A673 (cell line): ENCODE data around the gene HAUS7. TPM values are rescaled to one million over a fixed set of nuclear protein-coding genes. Genes with fewer than 3 reads are reported as not detected.

ENCODE experiments used
- BruUV-seq: library from RNA; stranded (reverse); fragments of 400-500 nt; replicated peaks from 2 replicates; lab custom pipeline; 2021; lab: Mats Ljungman, UMichigan
- CTCF ChIA-PET: fragments of 300-600 bp; sonication (Branson Sonifier 250); formaldehyde crosslinking; loops from one replicate; lab custom pipeline; 2022; ENCODE audit warnings: antibody characterized with exemption; lab: Charles Lee
- POLR2A ChIA-PET: fragments of 300-600 bp; sonication (Branson Sonifier 250); formaldehyde crosslinking; loops from one replicate; lab custom pipeline; 2022; ENCODE audit warnings: antibody characterized with exemption; ENCODE audit not compliant: low non-redundant PET; lab: Charles Lee
- DNase-seq: peaks from one replicate; pipeline ENCODE4 v3.0.0-alpha.2; 2015; ENCODE audit warnings: low spot score
- H3K27ac ChIP-seq: fragments of 200-600 bp; sonication (generic); 2 replicates; pipeline ENCODE4 v1.5.1; 2016; ENCODE audit warnings: mixed run types, low read depth, mild to moderate bottlenecking, mixed read lengths, antibody characterized with exemption, low read length; ENCODE audit not compliant: poor library complexity, severe bottlenecking
- H3K27me3 ChIP-seq: fragments of 200-600 bp; sonication (generic); replicated peaks from 2 replicates; pipeline ENCODE4 v1.6.1; 2017; ENCODE audit warnings: mixed run types, low read depth, mild to moderate bottlenecking, mixed read lengths, antibody characterized with exemption, low read length; ENCODE audit not compliant: insufficient read depth, poor library complexity
- H3K36me3 ChIP-seq: fragments of 200-600 bp; sonication (generic); 2 replicates; pipeline ENCODE4 v1.6.1; 2016; ENCODE audit warnings: mixed run types, mild to moderate bottlenecking, mixed read lengths, antibody characterized with exemption, low read length; ENCODE audit not compliant: insufficient read depth, poor library complexity, severe bottlenecking
- H3K4me1 ChIP-seq: fragments of 200-600 bp; sonication (generic); 2 replicates; pipeline ENCODE4 v1.6.1; 2017; ENCODE audit warnings: mixed run types, mild to moderate bottlenecking, mixed read lengths, antibody characterized with exemption, low read length; ENCODE audit not compliant: insufficient read depth, poor library complexity, severe bottlenecking
- H3K4me3 ChIP-seq: fragments of 200-600 bp; sonication (generic); 2 replicates; pipeline ENCODE4 v1.5.1; 2016; ENCODE audit warnings: low read depth, mixed run types, mild to moderate bottlenecking, mixed read lengths, low read length; ENCODE audit not compliant: poor library complexity, severe bottlenecking
- H3K9me3 ChIP-seq: fragments of 200-600 bp; sonication (generic); 2 replicates; pipeline ENCODE4 v1.6.1; 2016; ENCODE audit warnings: mixed run types, low read depth, mild to moderate bottlenecking, mixed read lengths, antibody characterized with exemption, low read length; ENCODE audit not compliant: poor library complexity, severe bottlenecking
- EZH2 ChIP-seq: fragments of 200-600 bp; sonication (generic); IDR thresholded peaks from 2 replicates; pipeline ENCODE4 v1.6.1; 2017; ENCODE audit warnings: borderline replicate concordance, low read depth, mild to moderate bottlenecking, mixed read lengths, antibody characterized with exemption, low read length; ENCODE audit not compliant: poor library complexity, severe bottlenecking
- intact Hi-C: fragments of 100-400 bp; cut with micrococcal nuclease; formaldehyde crosslinking; loops from one replicate; pipeline ENCODE4 v1.10.0; 2022; ENCODE audit not compliant: unreplicated experiment
- total RNA-seq: library from RNA; stranded (reverse); gene quantifications from 2 replicates; pipeline ENCODE4 v1.2.3, GENCODE V29; 2021
- TF ChIP-seq, protein P1 (sequence below): fragments of 300-800, 200-600 bp; sonication (generic); conservative IDR thresholded peaks from 2 replicates; pipeline ENCODE4 v1.5.1; 2017; ENCODE audit warnings: low read depth, mild to moderate bottlenecking, antibody characterized with exemption, low read length, moderate library complexity, mixed read lengths

The HAUS7 gene
- total RNA-seq, 1 experiment from 2014 or later = 75.3 TPM

DNA sequence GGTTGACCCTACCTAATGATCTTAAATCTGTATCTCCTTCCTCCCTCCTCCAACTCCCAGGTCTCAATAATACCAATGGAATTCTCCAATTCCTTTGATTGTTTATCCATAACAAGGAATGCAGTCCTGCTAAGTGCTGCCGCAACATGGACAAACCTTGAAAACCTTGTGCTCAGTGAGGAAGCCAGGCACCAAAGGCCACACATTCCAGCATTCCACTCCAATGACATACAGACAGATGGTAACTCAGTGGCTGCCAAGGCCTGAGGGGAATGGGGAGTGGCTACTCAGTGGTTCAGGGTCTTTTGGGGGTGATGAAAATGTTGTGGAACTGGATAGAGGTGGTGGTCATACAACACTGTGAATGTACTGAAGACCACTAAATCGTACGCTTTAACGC is 10.4 kb downstream of the HAUS7 start:
- ChIA-PET CTCF (interaction anchor here (1.5 kb wide), 1 partner anchor 47 kb away, joined by 13 read pairs; no protein-coding TSS in a partner anchor), POLR2A (no interaction called here)
- no peaks in the 10 kb centered on the region for H3K27me3 ChIP-seq
- BruUV-seq = no TSS peak
- H3K4me1 ChIP-seq = no peaks in the 10 kb centered on the region
- H3K4me3 ChIP-seq = no peak overlapping the region
- H3K27ac ChIP-seq = no peak overlapping the region
- H3K9me3 ChIP-seq = no peaks in the 10 kb centered on the region
- DNase-seq = no peak
- peaks cover 2% of the 10 kb centered on the region for H3K36me3 ChIP-seq
- TF ChIP-seq, protein P1, sequence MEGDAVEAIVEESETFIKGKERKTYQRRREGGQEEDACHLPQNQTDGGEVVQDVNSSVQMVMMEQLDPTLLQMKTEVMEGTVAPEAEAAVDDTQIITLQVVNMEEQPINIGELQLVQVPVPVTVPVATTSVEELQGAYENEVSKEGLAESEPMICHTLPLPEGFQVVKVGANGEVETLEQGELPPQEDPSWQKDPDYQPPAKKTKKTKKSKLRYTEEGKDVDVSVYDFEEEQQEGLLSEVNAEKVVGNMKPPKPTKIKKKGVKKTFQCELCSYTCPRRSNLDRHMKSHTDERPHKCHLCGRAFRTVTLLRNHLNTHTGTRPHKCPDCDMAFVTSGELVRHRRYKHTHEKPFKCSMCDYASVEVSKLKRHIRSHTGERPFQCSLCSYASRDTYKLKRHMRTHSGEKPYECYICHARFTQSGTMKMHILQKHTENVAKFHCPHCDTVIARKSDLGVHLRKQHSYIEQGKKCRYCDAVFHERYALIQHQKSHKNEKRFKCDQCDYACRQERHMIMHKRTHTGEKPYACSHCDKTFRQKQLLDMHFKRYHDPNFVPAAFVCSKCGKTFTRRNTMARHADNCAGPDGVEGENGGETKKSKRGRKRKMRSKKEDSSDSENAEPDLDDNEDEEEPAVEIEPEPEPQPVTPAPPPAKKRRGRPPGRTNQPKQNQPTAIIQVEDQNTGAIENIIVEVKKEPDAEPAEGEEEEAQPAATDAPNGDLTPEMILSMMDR = no peak
- TF ChIP-seq EZH2 = no peak
- intact Hi-C loops = loop anchor here (2.0 kb wide), 1 partner anchor 47 kb away; no protein-coding TSS in a partner anchor

DNA sequence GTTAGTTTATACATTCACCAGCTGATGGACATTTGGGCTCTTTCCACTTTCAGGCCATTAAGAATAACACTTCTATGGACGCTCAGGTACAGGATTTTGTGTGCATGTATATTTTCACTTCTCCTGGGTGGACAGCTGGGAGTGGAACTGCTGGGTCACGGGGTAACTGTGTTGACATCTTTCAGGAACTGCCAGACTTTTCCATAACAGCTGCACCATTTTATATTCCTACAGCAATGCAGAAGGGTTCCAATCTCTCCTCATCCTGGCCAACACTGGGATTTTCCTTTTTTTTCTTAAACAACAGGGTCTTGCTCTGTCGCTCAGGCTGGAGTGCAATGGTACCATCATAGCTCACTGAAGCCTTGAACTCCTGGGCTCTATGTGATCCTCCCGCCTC is 11.9 kb downstream of the HAUS7 start:
- BruUV-seq = no TSS peak
- CTCF ChIA-PET = no interaction called here

DNA sequence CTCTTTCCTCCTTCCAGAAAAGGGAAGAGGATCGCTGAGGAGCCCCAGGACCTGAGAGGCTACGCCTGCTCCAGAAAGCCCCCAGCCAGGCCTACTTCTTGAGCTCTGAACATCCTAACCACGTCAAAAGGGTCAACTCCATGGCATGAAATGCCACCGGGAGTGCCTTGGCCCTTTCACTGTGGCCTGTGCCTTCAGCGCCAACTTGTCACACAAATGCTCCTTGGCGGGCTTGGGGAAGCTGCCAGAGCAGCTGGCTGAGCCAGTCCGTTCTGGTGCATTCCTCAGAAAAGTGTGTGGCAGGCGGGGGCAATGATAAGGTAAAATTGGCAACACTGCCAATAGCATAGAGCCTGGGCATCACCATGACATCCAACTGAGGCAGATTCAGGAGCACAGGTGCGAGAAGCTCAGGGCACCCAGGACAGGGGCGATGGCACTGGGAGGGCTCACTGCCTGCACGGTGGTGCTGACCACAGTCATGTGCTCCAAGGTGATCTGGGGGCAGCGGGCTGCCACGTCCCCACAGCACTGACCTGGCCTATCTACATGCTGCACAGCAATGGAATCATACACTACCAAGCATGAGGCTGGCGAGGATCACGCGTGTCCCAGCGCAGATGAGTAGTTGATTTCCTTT is 12.4 kb downstream of the HAUS7 start:
- TF ChIP-seq EZH2 = no peak
- TF ChIP-seq, protein P1 = no peak
- Histone ChIP-seq H3K9me3 (no peaks in the 10 kb centered on the region), H3K36me3 (no peaks in the 10 kb centered on the region), H3K4me1 (no peaks in the 10 kb centered on the region), H3K27ac (no peak overlapping the region), H3K27me3 (no peaks in the 10 kb centered on the region), H3K4me3 (no peak overlapping the region)
- POLR2A ChIA-PET = no interaction called here
- no TSS peak for BruUV-seq
- no peak for DNase-seq
- CTCF ChIA-PET = no interaction called here
- intact Hi-C loops = no loop called here

More for the DNA sequence above, 11.9 kb downstream of the HAUS7 start:
- DNase-seq = no peak
- no peak overlapping the region for H3K27ac ChIP-seq
- intact Hi-C loops = no loop called here
- POLR2A ChIA-PET = no interaction called here
- TF ChIP-seq, protein P1 = no peak
- no peak for TF ChIP-seq EZH2
- no peaks in the 10 kb centered on the region for H3K27me3 ChIP-seq
- H3K4me1 ChIP-seq = no peaks in the 10 kb centered on the region
- H3K9me3 ChIP-seq = no peaks in the 10 kb centered on the region
- H3K4me3 ChIP-seq = no peak overlapping the region
- H3K36me3 ChIP-seq = no peaks in the 10 kb centered on the region
